ENCODE data around the gene CALR.
"Not testable (repeated sequence)": the region's sequence is repeated elsewhere in the genome, so short reads cannot be mapped to it uniquely, and the experiment has no call there.

Gene CALR

DNA sequence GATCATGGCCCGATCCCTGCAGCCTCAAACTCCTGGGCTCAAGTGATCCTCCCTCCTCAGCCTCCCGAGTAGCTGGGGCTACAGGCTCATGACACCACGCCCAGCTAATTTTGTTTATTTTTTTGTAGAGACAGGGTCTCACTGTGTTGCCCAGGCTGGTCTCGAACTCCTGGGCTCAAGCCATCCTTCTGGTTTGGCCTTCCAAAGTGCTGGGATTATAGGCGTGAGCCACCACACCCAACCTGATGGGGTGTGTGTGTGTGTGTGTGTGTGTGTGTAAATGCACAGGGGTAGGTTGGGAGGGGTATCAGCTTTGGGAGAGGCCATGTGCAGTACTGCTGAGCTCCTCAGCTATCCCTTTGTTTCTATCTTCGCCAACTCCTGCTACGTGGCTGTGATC, 37.7 kb downstream of the CALR start:
- DNase-seq (ENCODE audit: low read depth in 2 of 3, low spot score in 2 of 3): not testable (repeated sequence)

DNA sequence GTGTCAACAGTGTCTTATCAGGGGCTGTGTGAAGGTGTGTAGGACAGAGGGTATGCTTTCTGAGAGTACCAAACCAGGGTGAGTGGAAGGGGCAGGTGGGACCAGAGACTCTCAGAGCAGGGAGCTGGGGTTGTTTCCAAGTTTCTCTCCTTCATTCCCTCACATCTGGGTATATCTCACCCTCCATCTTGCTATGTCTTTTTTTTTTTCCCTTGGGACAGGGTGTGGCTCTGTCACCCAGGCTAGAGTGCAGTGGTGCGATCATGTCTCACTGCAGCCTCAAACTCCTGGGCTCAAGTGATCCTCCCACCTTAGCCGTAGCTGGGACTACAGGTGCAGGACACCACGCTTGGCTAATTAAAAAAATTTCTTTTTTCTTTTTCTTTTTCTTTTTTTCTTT, 41.6 kb downstream of the CALR start:
- no peak for DNase-seq (ENCODE audit: low read depth in 2 of 3, low spot score in 2 of 3)

GRCh38 chr19:12982648-12983047, 44.2 kb downstream of the CALR start:
- DNase-seq (ENCODE audit: low read depth in 2 of 3, low spot score in 2 of 3): no peak

DNA sequence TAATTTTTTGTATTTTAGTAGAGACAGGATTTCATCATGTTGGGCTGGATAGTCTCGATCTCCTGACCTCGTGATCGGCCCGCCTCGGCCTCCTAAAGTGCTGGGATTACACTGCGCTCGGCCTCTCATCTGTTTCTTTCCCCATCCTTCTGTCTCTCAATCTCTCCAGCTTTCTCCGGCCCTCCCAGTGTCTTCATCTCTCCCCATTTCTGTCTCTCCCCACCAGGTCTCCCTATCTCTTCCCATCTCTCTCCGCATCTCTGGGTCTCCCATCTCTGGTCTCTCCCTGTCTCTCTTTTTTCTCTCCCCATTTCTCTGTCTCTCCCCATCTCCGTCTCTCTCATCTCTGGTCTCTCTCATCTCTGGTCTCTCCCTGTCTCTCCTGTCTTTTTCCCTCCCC, 44.7 kb downstream of the CALR start:
- no peak for DNase-seq (ENCODE audit: low read depth in 2 of 3, low spot score in 2 of 3)

GRCh38 chr19:12983542-12984142, 45.2 kb downstream of the CALR start:
- DNase-seq (ENCODE audit: low read depth in 2 of 3, low spot score in 2 of 3): peak; percentile 68 to 89 (median 85)

- DNase-seq (ENCODE audit: low read depth in 2 of 3, low spot score in 2 of 3): no peak
These were observed 45.8 kb downstream of the CALR start for GRCh38 chr19:12984143-12984627.

- DNase-seq (ENCODE audit: low read depth in 2 of 3, low spot score in 2 of 3): no peak
These were observed 46.3 kb downstream of the CALR start for GRCh38 chr19:12984683-12985048.

DNA sequence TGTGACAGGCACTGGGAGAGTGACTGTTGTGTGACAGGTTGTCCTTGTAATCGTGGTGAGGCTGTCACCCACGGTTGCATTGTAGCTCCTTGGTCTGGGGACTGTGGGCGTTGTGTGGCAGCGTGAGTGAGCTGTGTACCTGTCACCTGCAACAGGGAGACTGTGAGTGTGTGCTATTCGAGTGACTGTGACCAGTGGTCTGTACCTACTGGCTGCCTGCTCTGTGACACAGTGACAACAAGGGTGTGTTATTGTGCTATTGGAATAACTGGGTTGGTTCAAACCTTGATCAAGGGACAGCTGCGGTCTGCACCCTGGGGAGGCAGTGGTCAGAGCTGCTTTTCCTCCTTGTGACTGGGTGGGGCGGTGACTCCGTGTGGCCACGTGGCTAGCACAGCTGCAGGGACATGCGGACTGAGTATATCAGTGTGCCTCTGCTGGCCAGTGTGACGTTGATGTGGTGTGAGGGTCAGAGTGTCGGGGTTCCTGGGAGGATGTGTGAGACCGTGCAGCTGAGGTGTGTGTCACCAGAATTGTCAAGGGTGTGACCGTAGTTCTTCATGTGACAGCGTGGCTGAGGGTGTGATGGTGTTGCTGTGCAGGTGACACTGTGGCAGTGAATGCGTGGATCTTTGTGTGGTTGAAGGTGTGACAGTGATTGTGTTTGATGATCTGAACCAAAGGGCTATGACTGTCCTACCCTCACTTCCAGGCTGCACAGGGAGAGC, 46.8 kb downstream of the CALR start:
- no peak for DNase-seq (ENCODE audit: low read depth in 2 of 3, low spot score in 2 of 3)

- no peak for DNase-seq (ENCODE audit: low read depth in 2 of 3, low spot score in 2 of 3)
These were observed 48.3 kb downstream of the CALR start for GRCh38 chr19:12986726-12987125.

- no peak for DNase-seq (ENCODE audit: low read depth in 2 of 3, low spot score in 2 of 3)
These were observed 48.8 kb downstream of the CALR start for GRCh38 chr19:12987190-12987589.

DNA sequence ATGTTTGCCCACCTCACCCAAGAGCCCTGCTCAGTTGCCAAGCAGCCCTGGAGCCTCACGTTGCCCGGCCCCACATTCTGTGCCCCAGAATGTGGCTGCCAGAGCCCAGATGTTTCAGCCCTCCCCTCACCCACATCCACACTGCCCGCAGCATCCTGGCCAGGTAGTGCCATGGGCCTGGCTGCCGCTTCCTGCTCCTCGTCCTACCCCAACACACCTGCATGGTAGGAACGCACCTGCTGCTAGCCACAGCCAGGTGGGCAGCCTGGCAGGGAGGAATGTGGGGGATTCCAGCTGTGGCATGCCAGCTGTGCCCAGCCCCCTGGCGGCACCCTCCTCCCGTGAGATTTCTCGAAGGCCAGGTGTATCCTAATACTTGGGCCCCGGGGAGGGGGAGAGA, 49.4 kb downstream of the CALR start:
- no peak for DNase-seq (ENCODE audit: low read depth in 2 of 3, low spot score in 2 of 3)

GRCh38 chr19:12990431-12990830, 52.0 kb downstream of the CALR start:
- no peak for DNase-seq (ENCODE audit: low read depth in 2 of 3, low spot score in 2 of 3)

DNA sequence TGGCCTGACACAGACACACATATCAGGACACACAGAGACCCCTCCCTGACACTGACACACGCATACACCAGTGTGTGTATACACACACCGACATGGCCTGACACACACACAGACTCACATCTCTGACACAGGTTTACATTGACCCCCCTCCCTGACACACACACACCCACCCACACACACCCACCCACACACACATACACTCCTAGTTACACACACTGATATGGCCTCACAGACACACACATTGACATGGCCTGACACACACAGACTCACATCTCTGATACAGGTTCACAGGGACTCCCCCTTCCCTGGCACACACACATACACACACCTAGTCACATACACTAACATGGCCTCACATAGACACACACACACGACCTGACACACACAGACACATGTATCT, 52.4 kb downstream of the CALR start:
- DNase-seq (ENCODE audit: low read depth in 2 of 3, low spot score in 2 of 3): no peak

GRCh38 chr19:12991296-12991695, 52.9 kb downstream of the CALR start:
- DNase-seq (ENCODE audit: low read depth in 2 of 3, low spot score in 2 of 3): no peak

DNA sequence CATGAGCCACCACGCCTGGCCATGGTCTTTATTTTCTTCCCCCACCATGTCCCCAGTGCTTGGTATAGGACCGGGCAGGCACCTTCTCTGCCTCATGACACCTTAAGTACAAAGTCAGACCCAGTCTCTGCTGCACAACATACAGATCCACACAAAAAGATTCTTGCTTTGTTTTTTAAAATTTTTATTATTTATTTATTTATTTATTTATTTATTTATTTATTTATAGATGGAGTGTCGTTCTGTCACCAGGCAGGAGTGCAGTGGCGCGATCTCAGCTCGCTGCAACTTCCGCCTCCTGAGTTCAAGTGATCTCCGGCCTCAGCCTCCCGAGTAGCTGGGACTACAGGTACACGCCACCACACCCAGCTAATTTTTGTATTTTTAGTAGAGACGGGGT, 54.3 kb downstream of the CALR start:
- DNase-seq (ENCODE audit: low read depth in 2 of 3, low spot score in 2 of 3): no peak

DNA sequence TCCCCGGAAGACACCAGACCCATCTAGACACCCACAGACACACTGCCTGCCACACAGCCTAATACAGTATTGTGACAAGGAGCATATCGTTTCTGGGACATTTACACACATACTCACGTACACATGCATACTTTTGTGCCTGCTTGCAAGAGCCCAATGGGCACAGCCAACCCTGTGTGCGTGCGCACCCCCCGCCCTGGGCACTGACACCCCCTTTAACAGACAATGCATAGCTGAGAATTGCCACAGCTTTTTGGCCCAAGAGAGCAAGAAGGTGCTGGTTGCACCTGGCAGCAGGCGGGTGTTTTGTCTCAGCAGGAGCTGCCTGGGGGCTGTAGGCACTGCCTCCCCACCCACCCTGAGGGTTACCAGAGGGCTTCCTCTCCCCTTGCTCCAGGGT, 55.2 kb downstream of the CALR start:
- no peak for DNase-seq (ENCODE audit: low read depth in 2 of 3, low spot score in 2 of 3)
